Activated T-helper 9 cell treated with anti-CD3 and anti-CD28 coated beads, Interleukin-2, amount 50 U/mL, for 16 hours (primary cell): ENCODE measurements around the gene CAD.

Source experiments
- DNase-seq: peaks from one replicate; pipeline ENCODE4 v3.0.0-alpha.2; 2020; ENCODE audit warnings: low read depth

The CAD gene

GRCh38 chr2:27199241-27199640 lies 17.9 kb upstream of the CAD start:
- no peak for DNase-seq

- no peak for DNase-seq
These were observed 15.5 kb upstream of the CAD start for GRCh38 chr2:27201675-27202074.

GRCh38 chr2:27202854-27203253 lies 14.3 kb upstream of the CAD start:
- DNase-seq = no peak

GRCh38 chr2:27203741-27204140 lies 13.4 kb upstream of the CAD start:
- no peak for DNase-seq

GRCh38 chr2:27204566-27204965 lies 12.6 kb upstream of the CAD start:
- DNase-seq = no peak

- DNase-seq = no peak
These were observed 12.0 kb upstream of the CAD start for GRCh38 chr2:27205206-27205605.

- no peak for DNase-seq
These were observed 10.8 kb upstream of the CAD start for GRCh38 chr2:27206346-27206745.

- DNase-seq = no peak
These were observed 8.6 kb upstream of the CAD start for GRCh38 chr2:27208486-27209050.

- DNase-seq = no peak
These were observed 7.4 kb upstream of the CAD start for GRCh38 chr2:27209621-27210401.

GRCh38 chr2:27211241-27211942 lies 5.8 kb upstream of the CAD start:
- no peak for DNase-seq

- peak; percentile 85 for DNase-seq
These were observed 5.1 kb upstream of the CAD start, which contains the start of the genes ATRAID and SLC5A6 for GRCh38 chr2:27211943-27212625. Gene ATRAID (plus strand): TSS chr2:27212041. CDS start chr2:27212369, 328 bp downstream. Gene SLC5A6 (minus strand): TSS chr2:27212268. CDS start chr2:27207650, 4,618 bp downstream.

- DNase-seq = peak; percentile 19
These were observed 4.3 kb upstream of the CAD start for GRCh38 chr2:27212626-27213471.

- no peak for DNase-seq
These were observed 2.2 kb upstream of the CAD start for GRCh38 chr2:27214941-27215340.

GRCh38 chr2:27216416-27217137 lies 592 bp upstream of the CAD start:
- no peak for DNase-seq

GRCh38 chr2:27218614-27219013 lies 1.4 kb downstream of the CAD start:
- no peak for DNase-seq

- no peak for DNase-seq
These were observed 1.9 kb downstream of the CAD start for GRCh38 chr2:27219091-27219490.

GRCh38 chr2:27220091-27220490 lies 2.9 kb downstream of the CAD start:
- no peak for DNase-seq

GRCh38 chr2:27221166-27221565 lies 4.0 kb downstream of the CAD start:
- no peak for DNase-seq

GRCh38 chr2:27222407-27222806 lies 5.2 kb downstream of the CAD start:
- no peak for DNase-seq

GRCh38 chr2:27223416-27223815 lies 6.2 kb downstream of the CAD start:
- DNase-seq = no peak

- DNase-seq = no peak
These were observed 8.4 kb downstream of the CAD start for GRCh38 chr2:27225526-27225925.
